ENCODE results near the gene ACTN3.

- no peak for TF ChIP-seq TAF1 (IDR thresholded peaks at IDR 0.05; ENCODE audit: borderline replicate concordance, low read depth, low read length)
- TF ChIP-seq POLR2AphosphoS5 (IDR thresholded peaks at IDR 0.05; ENCODE audit: low read depth, low read length), result no peak
- TF ChIP-seq POLR2A (IDR thresholded peaks at IDR 0.05; ENCODE audit: low read depth, low read length), result no peak
These were observed 8.7 kb downstream of the ACTN3 start for GRCh38 chr11:66555416-66555815.

Data from GM12892 (cell line).